Measurements from ENCODE around the gene SEL1L3. TPM values are rescaled to one million over a fixed set of nuclear protein-coding genes. Genes with fewer than 3 reads are reported as not detected.

SEL1L3 gene
- total and polyA plus RNA-seq, 2 donors (not counting 3 experiments of a cell fraction or from before 2014, with no cell fraction given): 53.4 to 122 TPM

DNA sequence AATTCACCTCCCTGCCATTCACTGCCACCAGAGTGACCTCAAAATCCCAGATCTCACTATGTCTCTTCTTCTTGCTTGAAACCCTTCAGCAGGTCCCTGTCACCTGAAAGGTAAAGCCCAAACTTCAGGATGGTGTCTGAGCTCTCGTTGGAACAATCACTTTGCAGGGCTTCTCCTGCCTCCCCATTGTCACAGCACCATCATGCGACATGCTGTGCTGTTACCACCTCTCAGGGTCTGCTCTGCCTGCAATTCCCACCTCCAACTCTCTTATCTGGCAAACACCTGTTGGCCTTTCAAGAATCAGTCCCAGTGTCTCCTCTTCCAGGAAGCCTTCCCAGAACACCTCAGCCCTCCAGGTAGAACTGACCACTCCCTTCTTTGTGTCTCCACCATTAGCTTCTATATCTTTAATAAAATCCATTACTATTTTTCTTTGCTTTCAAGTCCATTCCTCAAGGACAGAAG lies 46.2 kb downstream of the SEL1L3 start:
- POLR2A ChIA-PET: no interaction called here
- Histone ChIP-seq H3K4me1 (ENCODE audit: control insufficient read depth, extremely low read depth, insufficient read depth, low read length) (peaks cover 15% of the 10 kb centered on the region), H2AFZ (ENCODE audit: low read depth, low read length) (no peak overlapping the region), H3K4me3 (replicated peaks in 1 of 3; ENCODE audit: insufficient read depth in 1 of 3, low read depth in 1 of 3, low read length in 3 of 3) (no peak overlapping the region), H3K79me2 (ENCODE audit: control insufficient read depth, insufficient read depth, low read length) (no peaks in the 10 kb centered on the region), H3K9me3 (replicated peaks; ENCODE audit: control insufficient read depth, insufficient read depth, low read length) (no peaks in the 10 kb centered on the region), H3K9ac (replicated peaks; ENCODE audit: extremely low read depth, insufficient read depth, low read length) (no peak overlapping the region), H3K4me2 (ENCODE audit: insufficient read depth, low read length) (no peak overlapping the region), H4K20me1 (replicated peaks; ENCODE audit: control insufficient read depth, extremely low read depth, insufficient read depth, low read length) (no peaks in the 10 kb centered on the region), H3K36me3 (ENCODE audit: control insufficient read depth in 2 of 2, extremely low read depth in 1 of 2, insufficient read depth in 2 of 2, low read length in 2 of 2) (peaks cover 5 to 28% of the 10 kb centered on the region in 2 experiments), H3K27me3 (ENCODE audit: control insufficient read depth in 2 of 2, insufficient read depth in 2 of 2, low read length in 2 of 2) (no peaks in the 10 kb centered on the region), H3K27ac (ENCODE audit: insufficient read depth, low read depth, low read length) (no peak overlapping the region), H3K9me1 (replicated peaks; ENCODE audit: control insufficient read depth, extremely low read depth, insufficient read depth, low read length) (no peaks in the 10 kb centered on the region)
- intact Hi-C loops (cut with micrococcal nuclease) (no loop called here), dilution Hi-C loops (cut with MboI; ENCODE audit: extremely low pct_ligation_motif_present, low sequenced_read_pairs) (no loop called here)
- CTCF ChIA-PET: no interaction called here
- no TSS peak for BruUV-seq (replicated peaks)
- FAIRE-seq (no peak), DNase-seq (ENCODE audit: low read depth, low spot score) (no peak)
- TF ChIP-seq, protein P1, sequence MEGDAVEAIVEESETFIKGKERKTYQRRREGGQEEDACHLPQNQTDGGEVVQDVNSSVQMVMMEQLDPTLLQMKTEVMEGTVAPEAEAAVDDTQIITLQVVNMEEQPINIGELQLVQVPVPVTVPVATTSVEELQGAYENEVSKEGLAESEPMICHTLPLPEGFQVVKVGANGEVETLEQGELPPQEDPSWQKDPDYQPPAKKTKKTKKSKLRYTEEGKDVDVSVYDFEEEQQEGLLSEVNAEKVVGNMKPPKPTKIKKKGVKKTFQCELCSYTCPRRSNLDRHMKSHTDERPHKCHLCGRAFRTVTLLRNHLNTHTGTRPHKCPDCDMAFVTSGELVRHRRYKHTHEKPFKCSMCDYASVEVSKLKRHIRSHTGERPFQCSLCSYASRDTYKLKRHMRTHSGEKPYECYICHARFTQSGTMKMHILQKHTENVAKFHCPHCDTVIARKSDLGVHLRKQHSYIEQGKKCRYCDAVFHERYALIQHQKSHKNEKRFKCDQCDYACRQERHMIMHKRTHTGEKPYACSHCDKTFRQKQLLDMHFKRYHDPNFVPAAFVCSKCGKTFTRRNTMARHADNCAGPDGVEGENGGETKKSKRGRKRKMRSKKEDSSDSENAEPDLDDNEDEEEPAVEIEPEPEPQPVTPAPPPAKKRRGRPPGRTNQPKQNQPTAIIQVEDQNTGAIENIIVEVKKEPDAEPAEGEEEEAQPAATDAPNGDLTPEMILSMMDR (IDR thresholded peaks at IDR 0.05; ENCODE audit: extremely low read depth in 1 of 2, insufficient read depth in 1 of 2, low read depth in 1 of 2, low read length in 2 of 2): no peak
- TF ChIP-seq EZH2 (IDR thresholded peaks at IDR 0.05; ENCODE audit: borderline replicate concordance, low read depth, low read length, severe bottlenecking) (no peak), JUN (IDR thresholded peaks at IDR 0.05; ENCODE audit: borderline replicate concordance, insufficient read depth, insufficient read length, low read depth) (no peak), GATA2 (IDR thresholded peaks at IDR 0.05; ENCODE audit: insufficient read depth, insufficient read length, low read depth, low read length) (no peak)

DNA sequence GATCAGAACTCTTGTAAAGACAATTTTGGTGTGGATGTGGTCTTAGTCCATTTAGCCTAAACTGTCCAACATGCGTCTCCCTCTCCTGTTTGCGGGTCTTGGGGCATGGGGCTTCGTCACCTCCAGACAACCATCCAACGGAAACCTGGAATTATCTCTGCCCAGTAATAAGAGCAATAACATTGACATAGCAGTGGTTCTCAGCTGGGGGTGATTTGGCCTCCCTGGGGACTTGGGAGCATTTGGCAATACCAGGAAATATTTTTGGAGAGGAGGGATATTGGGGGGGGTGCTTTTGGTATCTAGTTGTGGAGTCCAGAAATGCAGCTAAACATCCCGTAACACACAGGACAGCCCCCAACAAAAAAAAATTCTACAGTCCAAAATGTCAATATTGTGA lies 47.2 kb downstream of the SEL1L3 start:
- ChIA-PET CTCF (interaction anchor here (1.3 kb wide), 1 partner anchor 9 kb away, joined by 4 read pairs; no protein-coding TSS in a partner anchor), POLR2A (no interaction called here)
- Histone ChIP-seq H3K36me3 (ENCODE audit: control insufficient read depth in 2 of 2, extremely low read depth in 1 of 2, insufficient read depth in 2 of 2, low read length in 2 of 2) (peaks cover 5 to 28% of the 10 kb centered on the region in 2 experiments), H3K9me3 (replicated peaks; ENCODE audit: control insufficient read depth, insufficient read depth, low read length) (no peaks in the 10 kb centered on the region), H2AFZ (ENCODE audit: low read depth, low read length) (no peak overlapping the region), H3K9ac (replicated peaks; ENCODE audit: extremely low read depth, insufficient read depth, low read length) (no peak overlapping the region), H3K79me2 (ENCODE audit: control insufficient read depth, insufficient read depth, low read length) (no peaks in the 10 kb centered on the region), H3K27me3 (ENCODE audit: control insufficient read depth in 2 of 2, insufficient read depth in 2 of 2, low read length in 2 of 2) (no peaks in the 10 kb centered on the region), H4K20me1 (replicated peaks; ENCODE audit: control insufficient read depth, extremely low read depth, insufficient read depth, low read length) (no peaks in the 10 kb centered on the region), H3K27ac (ENCODE audit: insufficient read depth, low read depth, low read length) (no peak overlapping the region), H3K4me3 (replicated peaks in 1 of 3; ENCODE audit: insufficient read depth in 1 of 3, low read depth in 1 of 3, low read length in 3 of 3) (no peak overlapping the region), H3K4me2 (ENCODE audit: insufficient read depth, low read length) (no peak overlapping the region), H3K4me1 (ENCODE audit: control insufficient read depth, extremely low read depth, insufficient read depth, low read length) (peaks cover 15% of the 10 kb centered on the region), H3K9me1 (replicated peaks; ENCODE audit: control insufficient read depth, extremely low read depth, insufficient read depth, low read length) (no peaks in the 10 kb centered on the region)
- DNase-seq (ENCODE audit: low read depth, low spot score) (no peak), FAIRE-seq (no peak)
- dilution Hi-C loops (cut with MboI; ENCODE audit: extremely low pct_ligation_motif_present, low sequenced_read_pairs): no loop called here
- intact Hi-C loops (cut with micrococcal nuclease): loop anchor here (2.0 kb wide), 1 partner anchor 47 kb away; the partner anchor contains the start of gene SEL1L3
- no peak for TF ChIP-seq MYC (IDR thresholded peaks at IDR 0.05; ENCODE audit: low read depth, low read length)
- TF ChIP-seq JUN (IDR thresholded peaks at IDR 0.05; ENCODE audit: borderline replicate concordance, insufficient read depth, insufficient read length, low read depth): no peak
- TF ChIP-seq POLR2AphosphoS5 (IDR thresholded peaks at IDR 0.05; ENCODE audit: insufficient read depth, low read depth, low read length): no peak
- TF ChIP-seq, protein P1 (IDR thresholded peaks at IDR 0.05; ENCODE audit: extremely low read depth in 1 of 2, insufficient read depth in 1 of 2, low read depth in 1 of 2, low read length in 2 of 2): no peak
- TF ChIP-seq, protein P2, sequence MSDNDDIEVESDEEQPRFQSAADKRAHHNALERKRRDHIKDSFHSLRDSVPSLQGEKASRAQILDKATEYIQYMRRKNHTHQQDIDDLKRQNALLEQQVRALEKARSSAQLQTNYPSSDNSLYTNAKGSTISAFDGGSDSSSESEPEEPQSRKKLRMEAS (IDR thresholded peaks at IDR 0.05; ENCODE audit: insufficient read depth, insufficient read length): no peak
- TF ChIP-seq FOS (IDR thresholded peaks at IDR 0.05; ENCODE audit: borderline replicate concordance, insufficient read depth, low read length): no peak
- TF ChIP-seq POLR2A (IDR thresholded peaks at IDR 0.05; ENCODE audit: low read depth, low read length): no peak
- TF ChIP-seq GATA2 (IDR thresholded peaks at IDR 0.05; ENCODE audit: insufficient read depth, insufficient read length, low read depth, low read length): no peak
- no peak for TF ChIP-seq EZH2 (IDR thresholded peaks at IDR 0.05; ENCODE audit: borderline replicate concordance, low read depth, low read length, severe bottlenecking)
- no TSS peak for BruUV-seq (replicated peaks)

Measured in endothelial cell of umbilical vein (primary cell).